8988T (cell line): ENCODE measurements around the gene RGL1.

ENCODE experiments used
- DNase-seq: peaks from one replicate; pipeline ENCODE4 v3.0.0; 2011

The RGL1 gene

DNA sequence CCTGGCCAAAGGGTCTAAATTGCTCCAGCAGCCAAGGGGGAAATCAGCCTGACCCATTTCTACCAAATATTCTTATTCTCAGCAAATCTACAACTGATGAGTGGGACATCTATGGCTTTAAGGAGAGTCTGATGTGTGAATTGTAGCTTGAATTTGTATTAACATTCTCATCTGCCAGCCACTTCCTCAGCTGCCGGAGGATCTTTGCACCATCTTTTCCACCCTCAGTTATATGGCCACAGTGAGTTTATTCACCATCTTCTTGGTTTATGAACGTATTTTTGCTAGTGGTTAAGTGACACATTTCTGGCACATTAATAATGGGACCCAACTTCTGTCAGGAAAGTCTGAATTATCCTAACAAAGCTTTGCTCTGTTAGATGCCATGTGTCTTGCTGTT lies 163.0 kb downstream of the RGL1 start:
- no peak for DNase-seq

DNA sequence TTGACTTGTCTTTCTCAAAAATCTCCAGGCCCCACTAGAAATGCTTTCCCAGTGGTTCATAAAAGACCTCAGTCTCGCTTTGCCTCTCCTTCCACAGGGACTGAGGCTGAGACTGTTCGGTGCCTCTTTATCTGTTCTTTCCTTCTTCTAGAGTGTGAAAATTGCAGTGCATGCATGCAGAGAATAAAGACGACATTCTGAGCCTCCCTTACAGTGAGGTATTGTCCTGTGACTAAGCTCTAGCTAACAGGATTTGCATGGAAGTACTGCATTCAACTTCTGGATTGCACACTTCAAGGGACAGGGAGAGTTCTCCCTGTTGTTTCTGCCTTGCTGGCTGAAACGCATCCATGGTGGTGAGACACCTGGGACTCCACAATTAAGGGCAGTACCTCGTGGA lies 163.5 kb downstream of the RGL1 start:
- no peak for DNase-seq

DNA sequence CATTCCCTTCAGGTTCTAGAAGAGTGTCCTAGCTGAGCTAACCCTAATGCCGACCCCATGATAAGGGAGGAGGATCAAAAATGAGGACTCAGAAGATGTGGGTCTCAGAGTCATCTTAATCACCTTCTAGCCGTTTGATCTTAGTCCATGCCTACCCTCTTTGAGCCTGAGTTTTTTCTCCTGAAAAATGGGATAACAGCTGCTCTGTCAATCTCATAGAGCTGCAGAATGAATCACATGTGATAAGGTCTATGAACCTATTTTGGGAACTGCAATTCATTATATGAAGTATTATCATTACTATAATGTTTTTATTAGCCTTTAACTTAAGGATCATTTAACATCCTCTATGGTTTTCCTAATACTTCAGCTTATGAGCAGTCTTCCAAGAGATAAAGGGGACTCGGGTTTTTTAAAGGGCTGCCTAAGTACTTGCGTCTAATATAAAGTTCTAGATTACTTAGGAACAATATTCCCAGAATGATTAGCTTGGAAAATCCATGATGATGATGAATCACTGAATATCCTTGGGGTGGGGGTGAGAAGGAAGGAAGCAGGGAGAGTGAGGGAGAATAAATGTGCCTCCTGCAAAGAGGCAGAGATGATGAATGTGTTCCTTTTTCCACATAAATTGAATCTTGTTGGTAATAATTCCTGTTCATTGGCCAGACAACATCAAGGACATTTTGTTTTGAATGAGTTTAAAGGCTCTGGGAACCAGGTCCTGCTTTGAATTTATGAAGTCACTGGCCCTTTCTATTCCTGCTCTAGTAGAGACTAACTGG lies 165.8 kb downstream of the RGL1 start:
- no peak for DNase-seq

DNA sequence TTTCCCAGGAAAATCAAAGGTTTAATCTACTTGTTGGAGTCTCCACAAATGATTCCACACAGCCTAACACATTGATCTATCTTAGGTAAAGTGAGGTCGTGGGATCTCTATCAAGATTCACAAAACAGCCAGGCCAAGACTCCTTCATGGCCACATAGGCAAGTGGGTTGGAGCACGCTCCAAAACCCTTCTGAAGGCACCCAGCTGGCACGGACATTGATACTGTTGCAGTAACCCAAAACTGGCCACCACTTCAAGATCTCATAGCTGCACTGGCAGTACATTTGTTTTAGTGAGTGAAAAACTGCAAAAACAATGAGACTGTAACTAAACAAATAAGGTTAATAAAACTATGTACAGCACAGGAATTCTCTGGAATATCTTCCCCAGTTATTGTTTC lies 170.7 kb downstream of the RGL1 start:
- DNase-seq, result no peak

DNA sequence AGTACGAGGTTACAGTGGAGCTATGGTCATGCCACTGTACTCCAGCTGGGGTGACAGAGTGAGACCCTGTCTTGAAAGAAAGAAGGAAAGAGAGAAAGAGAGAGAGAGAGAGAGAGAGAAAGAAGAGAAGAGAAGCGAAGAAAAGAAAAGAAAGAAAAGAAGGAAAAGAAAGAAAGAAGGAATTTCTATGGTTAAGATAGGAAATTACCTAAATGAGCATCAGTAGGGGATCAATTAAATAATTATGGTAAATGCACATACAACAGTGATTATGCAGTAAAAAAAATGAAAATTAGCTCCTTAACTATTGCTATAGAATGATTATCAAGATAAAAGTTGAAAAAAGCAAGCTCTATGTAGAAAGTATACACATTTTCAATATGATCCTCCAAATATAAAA lies 172.8 kb downstream of the RGL1 start:
- no peak for DNase-seq
